Ovary (tissue), 9 donors: ENCODE data around the gene FAM120B. TPM values are rescaled to one million over a fixed set of nuclear protein-coding genes. Genes with fewer than 3 reads are reported as not detected.

Experiments
- DNase-seq, 5 donors: peaks; one replicate each; pipeline ENCODE4 v3.0.0-alpha.2; 2019 to 2020
- H3K27ac ChIP-seq, 2 donors: fragments of 200-600 bp; one replicate each; pipeline versions ENCODE4 v1.5.1 to v1.8.0; 2019 to 2022
- H3K27me3 ChIP-seq: fragments of 200-600 bp; one replicate; pipeline ENCODE4 v1.8.0; 2022
- H3K36me3 ChIP-seq: fragments of 200-600 bp; sonication (generic); one replicate; pipeline ENCODE4 v1.5.1; 2019
- H3K4me1 ChIP-seq: one replicate; pipeline ENCODE4 v1.8.1; 2013; ENCODE audit warnings: mild to moderate bottlenecking, moderate library complexity; ENCODE audit not compliant: insufficient read depth
- H3K4me3 ChIP-seq: fragments of 200-600 bp; sonication (generic); one replicate; pipeline ENCODE4 v1.5.1; 2017
- H3K9me3 ChIP-seq, 2 donors: fragments of 200-600 bp in 1 of 2; sonication (generic) in 1 of 2; one replicate each; pipeline versions ENCODE4 v1.5.1 to v1.8.1; 2013 to 2019; ENCODE audit warnings: mild to moderate bottlenecking in 1 of 2, moderate library complexity in 1 of 2
- EP300 ChIP-seq: sonication (generic); formaldehyde crosslinking; IDR thresholded peaks from one replicate; pipeline ENCODE4 v1.6.1; 2017; ENCODE audit warnings: antibody characterized with exemption
- POLR2A ChIP-seq: fragments of 450-650 bp; IDR thresholded peaks from one replicate; pipeline ENCODE4 v1.6.1; 2017; ENCODE audit warnings: antibody characterized with exemption, mild to moderate bottlenecking, moderate library complexity
- WGBS, 3 donors: extraction: QIAGEN DNeasy Blood & Tissue Kit in 1 of 3; methylation state at CpG; one replicate each; pipeline versions ENCODE4 v1.1.5 to v1.1.7; 2013 to 2017; 5-methylcytosine and 5-hydroxymethylcytosine counted together
- intact Hi-C, 4 donors: fragments of 100-400 bp; cut with DNase I; formaldehyde crosslinking; loops; one replicate each; pipeline versions ENCODE4 v1.11.0 to v1.15.1; 2022 to 2023
- polyA plus RNA-seq, 2 donors: library from polyadenylated mRNA; stranded (reverse); fragments of 200-250 nt in 1 of 2; fragments of 350-450 nt in 1 of 2; fragmentation: Illumina TruSeq in 1 of 2; extraction: RNeasy Lipid Tissue Mini Kit (QIAGEN cat#74804) in 1 of 2; gene quantifications; one replicate each; pipeline ENCODE4 v1.2.3, GENCODE V29; 2013 to 2014
- total RNA-seq, 7 donors: library from RNA; depleted of rRNA in 2 of 7; stranded (reverse); fragments of >200 nt in 2 of 7; fragmentation: NEBNext Ultra II Directional in 3 of 7; extraction: Animal tissue kit (Norgen Biotek cat#: 25700) in 3 of 7; gene quantifications; one replicate each; pipeline versions ENCODE4 v1.1.0 to v1.2.4, GENCODE V29; 2016 to 2023
- TF ChIP-seq, protein P1 (sequence below), 3 donors: fragments of 450-650 bp in 2 of 3; fragments of 200-600 bp in 1 of 3; IDR thresholded peaks; one replicate each; pipeline versions ENCODE4 v1.5.1 to v1.8.0; 2016 to 2022; ENCODE audit warnings: antibody characterized with exemption in 3 of 3, mild to moderate bottlenecking in 1 of 3
- donor health status: DM: no; HTN: no; CAD: no; lungs with moderate emphysema.
- donor health status: DM: no; HTN: no; CAD: no.
- donor health status: Bipolar disorder and iron deficiency.
- donor health status: DM: yes; HTN: yes; CAD: no.
- donor health status: DM: no; HTN: no; CAD: no.
- donor health status: DM: yes; HTN: yes; CAD: no.

FAM120B gene
- total and polyA plus RNA-seq, 9 donors, result 10.6 to 39.3 (median 28.4) TPM

GRCh38 chr6:170283212-170284081 is 23.1 kb upstream of the FAM120B start:
- H3K4me1 ChIP-seq, result peaks cover 20% of the 10 kb centered on the region
- no peaks in the 10 kb centered on the region for H3K9me3 ChIP-seq
- no peaks in the 10 kb centered on the region for H3K36me3 ChIP-seq
- 93 to 94% (median 93%) methylated on average over 59 to 60 of the region's 60 CpGs for WGBS, 3 donors
- no peaks in the 10 kb centered on the region for H3K27me3 ChIP-seq
- peak in 2 of 5 donors; percentile 24 to 41 for DNase-seq
- no peak overlapping the region for H3K27ac ChIP-seq
- no peak for TF ChIP-seq POLR2A
- TF ChIP-seq EP300, result no peak
- TF ChIP-seq, protein P1, sequence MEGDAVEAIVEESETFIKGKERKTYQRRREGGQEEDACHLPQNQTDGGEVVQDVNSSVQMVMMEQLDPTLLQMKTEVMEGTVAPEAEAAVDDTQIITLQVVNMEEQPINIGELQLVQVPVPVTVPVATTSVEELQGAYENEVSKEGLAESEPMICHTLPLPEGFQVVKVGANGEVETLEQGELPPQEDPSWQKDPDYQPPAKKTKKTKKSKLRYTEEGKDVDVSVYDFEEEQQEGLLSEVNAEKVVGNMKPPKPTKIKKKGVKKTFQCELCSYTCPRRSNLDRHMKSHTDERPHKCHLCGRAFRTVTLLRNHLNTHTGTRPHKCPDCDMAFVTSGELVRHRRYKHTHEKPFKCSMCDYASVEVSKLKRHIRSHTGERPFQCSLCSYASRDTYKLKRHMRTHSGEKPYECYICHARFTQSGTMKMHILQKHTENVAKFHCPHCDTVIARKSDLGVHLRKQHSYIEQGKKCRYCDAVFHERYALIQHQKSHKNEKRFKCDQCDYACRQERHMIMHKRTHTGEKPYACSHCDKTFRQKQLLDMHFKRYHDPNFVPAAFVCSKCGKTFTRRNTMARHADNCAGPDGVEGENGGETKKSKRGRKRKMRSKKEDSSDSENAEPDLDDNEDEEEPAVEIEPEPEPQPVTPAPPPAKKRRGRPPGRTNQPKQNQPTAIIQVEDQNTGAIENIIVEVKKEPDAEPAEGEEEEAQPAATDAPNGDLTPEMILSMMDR (IDR thresholded peaks at IDR 0.05), result no peak
- no peak overlapping the region for H3K4me3 ChIP-seq
- intact Hi-C loops, result no loop called here

DNA sequence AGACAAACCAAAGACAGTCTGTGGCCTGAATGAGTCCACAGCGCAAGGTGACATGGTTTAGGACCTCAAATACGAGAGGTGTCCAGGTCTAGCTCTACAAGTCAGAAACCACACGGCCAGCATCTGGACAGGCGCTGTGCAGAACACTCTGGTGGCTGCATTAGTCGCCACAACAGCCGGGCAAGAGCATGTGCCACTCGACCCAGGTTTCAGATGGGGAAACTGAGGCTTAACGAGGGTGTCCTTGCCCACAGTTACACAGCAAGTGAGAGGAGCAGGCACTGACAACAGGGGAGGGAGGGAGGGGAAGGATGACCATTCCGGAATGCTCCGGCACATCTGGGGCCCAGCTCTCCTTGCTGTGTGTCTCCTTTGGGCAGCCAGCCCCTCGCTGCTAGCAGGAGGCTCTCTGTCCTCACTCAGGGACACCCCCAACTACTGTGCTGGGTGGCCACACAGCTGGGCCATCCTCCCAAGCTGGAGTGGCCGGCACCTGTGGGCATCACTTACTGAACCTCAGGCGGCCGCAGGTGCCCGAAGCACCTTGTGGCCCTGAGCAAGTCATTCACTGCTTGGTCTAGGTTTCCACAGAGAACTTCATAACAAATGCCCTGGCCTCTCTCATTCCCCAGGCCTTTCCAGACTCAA is 22.3 kb upstream of the FAM120B start:
- WGBS, 3 donors, result 92 to 99% (median 93%) methylated on average over 15 of the region's 15 CpGs
- H3K36me3 ChIP-seq, result no peaks in the 10 kb centered on the region
- TF ChIP-seq POLR2A, result no peak
- TF ChIP-seq EP300, result no peak
- TF ChIP-seq, protein P1 (IDR thresholded peaks at IDR 0.05), result no peak
- H3K4me3 ChIP-seq, result no peak overlapping the region
- no peaks in the 10 kb centered on the region for H3K9me3 ChIP-seq
- DNase-seq, result peak in 2 of 5 donors; percentile 9 to 27
- no peaks in the 10 kb centered on the region for H3K27me3 ChIP-seq
- intact Hi-C loops, result no loop called here
- H3K4me1 ChIP-seq, result peaks cover 20% of the 10 kb centered on the region
- H3K27ac ChIP-seq, result no peak overlapping the region

GRCh38 chr6:170284866-170285469 is 21.6 kb upstream of the FAM120B start:
- 93 to 94% (median 94%) methylated on average over 24 of the region's 24 CpGs for WGBS, 3 donors
- TF ChIP-seq, protein P1 (IDR thresholded peaks at IDR 0.05), result no peak
- TF ChIP-seq POLR2A (no peak), EP300 (no peak)
- intact Hi-C loops, result no loop called here

DNA sequence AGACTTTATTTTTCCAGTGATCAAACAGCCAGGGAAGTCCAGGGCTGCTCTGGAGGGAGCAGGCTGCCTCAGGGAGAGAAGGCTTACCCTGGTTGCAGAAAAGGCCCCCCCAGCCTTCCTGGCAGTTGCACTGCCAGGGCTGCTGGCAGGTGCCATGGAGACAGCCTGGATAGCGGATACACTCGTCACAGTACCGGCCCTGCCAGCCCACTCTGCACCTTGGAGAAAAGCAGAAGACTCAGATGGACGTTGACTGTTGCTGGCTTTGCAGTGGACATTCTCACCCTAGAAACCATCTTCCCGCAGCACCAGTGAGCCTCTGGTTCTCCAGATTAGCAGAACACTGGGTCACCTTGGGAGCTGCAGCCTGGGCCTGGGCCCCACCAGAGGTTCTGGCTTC is 21.1 kb upstream of the FAM120B start:
- Histone ChIP-seq H3K27ac (no peak overlapping the region), H3K4me1 (peaks cover 17% of the 10 kb centered on the region), H3K9me3 (no peaks in the 10 kb centered on the region), H3K36me3 (no peaks in the 10 kb centered on the region), H3K4me3 (no peak overlapping the region), H3K27me3 (no peaks in the 10 kb centered on the region)
- TF ChIP-seq POLR2A (no peak), EP300 (no peak)
- TF ChIP-seq, protein P1 (IDR thresholded peaks at IDR 0.05), result no peak
- WGBS, 3 donors, result 87 to 100% (median 88%) methylated on average over 4 to 5 of the region's 5 CpGs
- peak in 2 of 5 donors; percentile 12 to 28 for DNase-seq
- intact Hi-C loops, result no loop called here

More at GRCh38 chr6:170284866-170285469, 21.6 kb upstream of the FAM120B start:
- Histone ChIP-seq H3K9me3 (no peaks in the 10 kb centered on the region), H3K4me1 (peaks cover 20% of the 10 kb centered on the region), H3K27me3 (no peaks in the 10 kb centered on the region), H3K27ac (no peak overlapping the region), H3K36me3 (no peaks in the 10 kb centered on the region), H3K4me3 (no peak overlapping the region)
- peak in 2 of 5 donors; percentile 10 to 33 for DNase-seq
